Smooth muscle cell of the pulmonary artery (primary cell): ENCODE data around the gene LAMA3. TPM values are rescaled to one million over a fixed set of nuclear protein-coding genes. Genes with fewer than 3 reads are reported as not detected.

Experiments used
- total RNA-seq: library from RNA; depleted of rRNA; stranded (reverse); fragments of >200 nt; gene quantifications from 2 replicates; pipeline ENCODE4 v1.2.3, GENCODE V29; 2014

LAMA3 gene
- 3.8 and 8.3 TPM in 2 replicates for total RNA-seq

GRCh38 chr18:23689031-23689615, at the start of gene LAMA3:
LAMA3 (plus strand) TSS chr18:23689453; CDS start chr18:23689684, 231 bp downstream.

GRCh38 chr18:23662309-23663263, 26.7 kb upstream of the LAMA3 start, which contains the start of gene ANKRD29:
ANKRD29 (minus strand) TSS chr18:23662911; CDS start chr18:23662730, 181 bp downstream.

Other genes starting within 250 kb of the LAMA3 start
- gene RIOK3, start 236.2 kb upstream of the LAMA3 start, total RNA-seq: 74.8 and 89.1 TPM in 2 replicates
- 27.7 and 28.4 TPM in 2 replicates for gene RMC1, start 185.9 kb upstream of the LAMA3 start, total RNA-seq
- gene NPC1, start 102.9 kb upstream of the LAMA3 start, total RNA-seq: 99.1 and 254 TPM in 2 replicates
- gene ANKRD29, start 26.5 kb upstream of the LAMA3 start, total RNA-seq: 2.0 and 8.3 TPM in 2 replicates